GM19395 (cell line): Measurements from ENCODE around the gene TMEM128.
"Not testable (repeated sequence)": the region's sequence is repeated elsewhere in the genome, so short reads cannot be mapped to it uniquely, and the experiment has no call there.

Experiments
- ATAC-seq: cut with Tn5 transposase; IDR thresholded peaks from one replicate; pipeline ENCODE4 v1.9.1; 2021; ENCODE audit warnings: mild to moderate bottlenecking, moderate library complexity; ENCODE audit not compliant: unreplicated experiment

TMEM128 gene

DNA sequence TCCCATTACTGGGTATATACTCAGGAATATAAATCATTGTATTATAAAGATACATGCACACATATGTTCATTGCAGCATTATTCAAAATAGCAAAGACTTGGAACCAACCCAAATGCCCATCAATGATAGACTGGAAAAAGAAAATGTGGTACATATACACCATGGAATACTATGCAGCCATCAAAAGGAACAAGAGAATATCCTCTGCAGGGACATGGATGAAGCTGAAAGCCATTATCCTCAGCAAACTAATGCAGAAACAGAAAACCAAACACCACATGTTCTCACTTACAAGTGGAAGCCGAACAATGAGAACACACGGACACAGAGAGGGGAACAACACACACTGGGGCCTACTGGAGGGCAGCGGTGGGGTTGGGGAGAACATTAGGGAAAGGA, 9.7 kb upstream of the TMEM128 start:
- ATAC-seq: not testable (repeated sequence)

GRCh38 chr4:4256799-4257198, 8.8 kb upstream of the TMEM128 start:
- no peak for ATAC-seq

- no peak for ATAC-seq
These were observed 6.6 kb upstream of the TMEM128 start for GRCh38 chr4:4254666-4255065.

GRCh38 chr4:4254199-4254598, 6.2 kb upstream of the TMEM128 start:
- no peak for ATAC-seq

DNA sequence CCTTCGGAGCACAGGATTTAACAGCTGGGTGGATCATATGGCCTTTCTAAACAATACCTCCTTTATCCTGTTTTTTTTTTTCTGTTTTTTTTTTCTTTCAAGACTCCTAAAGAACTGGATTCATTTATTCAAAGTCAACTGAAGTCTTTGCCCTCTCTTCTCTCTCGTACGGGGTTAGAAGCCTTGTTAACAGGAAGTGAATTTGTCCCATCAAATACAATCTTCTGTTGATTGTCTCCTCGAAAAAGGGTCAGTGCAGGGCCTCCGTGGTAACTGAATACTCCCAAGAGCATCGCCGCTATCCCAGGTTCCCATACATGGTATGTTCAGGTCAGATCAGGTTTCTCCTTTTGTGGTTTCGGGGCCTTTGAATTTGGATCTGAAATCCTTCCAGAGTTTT, 1.8 kb upstream of the TMEM128 start:
- ATAC-seq: no peak

DNA sequence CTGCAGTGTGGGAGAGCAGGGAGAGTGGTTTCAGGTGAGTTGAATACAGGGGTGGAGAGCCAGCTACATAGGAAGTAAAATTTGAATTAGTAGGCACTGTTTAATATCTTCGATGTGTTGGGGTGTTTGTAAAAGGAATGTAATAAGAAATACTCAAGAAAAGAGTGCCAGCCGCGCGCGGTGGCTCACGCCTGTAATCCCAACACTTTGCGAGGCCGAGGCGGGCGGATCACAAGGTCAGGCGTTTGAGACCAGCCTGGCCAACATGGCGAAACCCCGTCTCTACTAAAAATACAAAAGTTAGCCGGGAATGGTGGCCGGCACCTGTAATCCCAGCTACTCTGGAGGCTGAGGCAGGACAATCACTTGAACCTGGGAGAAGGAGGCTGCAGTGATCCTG, 1.3 kb upstream of the TMEM128 start:
- ATAC-seq: not testable (repeated sequence)

DNA sequence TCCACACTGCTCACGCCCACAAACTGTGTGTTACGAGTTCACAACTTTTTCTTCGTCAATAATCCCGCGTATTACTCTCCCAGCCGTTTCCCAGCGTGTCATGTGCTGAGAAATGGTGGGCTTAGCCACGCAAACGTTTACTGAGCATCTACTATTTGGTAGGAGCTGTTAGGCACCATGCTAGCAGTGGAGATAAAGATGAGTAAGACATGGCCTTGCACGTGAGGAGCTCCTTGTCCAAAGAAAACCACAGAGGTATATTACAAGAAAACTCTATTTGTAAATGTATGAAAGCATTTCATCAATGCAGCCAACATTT, 821 bp upstream of the TMEM128 start:
- no peak for ATAC-seq

GRCh38 chr4:4247696-4248028, 361 bp downstream of the TMEM128 start:
- peak; percentile 40 for ATAC-seq

GRCh38 chr4:4245172-4245571, 2.9 kb downstream of the TMEM128 start:
- ATAC-seq: no peak

DNA sequence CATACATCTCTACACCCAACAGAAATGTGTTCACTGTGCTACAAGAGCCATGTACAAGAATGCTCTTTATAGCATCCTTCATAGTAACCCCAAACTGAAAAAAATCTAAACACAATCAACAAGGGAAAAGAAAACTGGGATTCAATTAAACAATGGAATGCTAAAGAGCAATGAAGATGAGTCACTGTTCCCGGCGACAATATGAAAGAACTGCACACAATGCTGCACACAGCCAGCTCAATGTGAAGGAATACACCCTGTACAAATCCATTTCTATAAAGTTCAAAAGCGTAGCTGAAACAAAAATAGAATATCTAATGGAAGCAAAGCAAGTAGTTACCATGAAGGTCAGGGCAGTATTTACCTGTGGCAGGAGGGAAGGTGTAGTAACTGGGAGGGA, 8.5 kb downstream of the TMEM128 start:
- ATAC-seq: not testable (repeated sequence)

DNA sequence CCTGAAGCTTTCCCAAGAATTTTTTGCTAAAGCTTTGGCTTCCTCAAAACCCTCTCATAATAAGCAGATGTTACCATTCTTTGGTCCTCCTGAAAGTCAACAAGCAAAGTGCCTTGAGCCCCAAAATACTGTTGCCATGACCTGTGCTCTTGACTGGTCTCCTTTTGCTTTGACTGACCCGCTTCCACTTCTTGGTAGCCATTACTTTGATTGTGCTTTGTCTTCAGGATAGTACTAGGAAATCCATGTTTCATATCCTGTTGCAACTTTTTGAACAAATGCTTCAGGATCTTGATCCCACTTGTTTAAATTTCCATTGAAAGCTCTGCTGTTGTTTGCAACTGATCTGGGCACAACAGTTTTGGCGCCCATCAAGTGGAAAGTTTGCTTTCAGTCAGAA, 14.4 kb downstream of the TMEM128 start:
- ATAC-seq: no peak

- no peak for ATAC-seq
These were observed 19.7 kb downstream of the TMEM128 start for GRCh38 chr4:4228356-4228668.

- ATAC-seq: no peak
These were observed 20.3 kb downstream of the TMEM128 start for GRCh38 chr4:4227510-4228355.

GRCh38 chr4:4226606-4227438, 21.2 kb downstream of the TMEM128 start, which contains the start of gene OTOP1:
Gene OTOP1, minus strand, starts transcription at chr4:4226929. Its CDS starts 65 bp downstream, at chr4:4226864.
- no peak for ATAC-seq

- ATAC-seq: no peak
These were observed 22.0 kb downstream of the TMEM128 start for GRCh38 chr4:4225915-4226605.

- ATAC-seq: no peak
These were observed 30.9 kb downstream of the TMEM128 start for GRCh38 chr4:4217113-4217512.

- ATAC-seq: no peak
These were observed 31.4 kb downstream of the TMEM128 start for GRCh38 chr4:4216648-4217047.

- not testable (repeated sequence) for ATAC-seq
These were observed 34.3 kb downstream of the TMEM128 start for GRCh38 chr4:4213674-4214073.

DNA sequence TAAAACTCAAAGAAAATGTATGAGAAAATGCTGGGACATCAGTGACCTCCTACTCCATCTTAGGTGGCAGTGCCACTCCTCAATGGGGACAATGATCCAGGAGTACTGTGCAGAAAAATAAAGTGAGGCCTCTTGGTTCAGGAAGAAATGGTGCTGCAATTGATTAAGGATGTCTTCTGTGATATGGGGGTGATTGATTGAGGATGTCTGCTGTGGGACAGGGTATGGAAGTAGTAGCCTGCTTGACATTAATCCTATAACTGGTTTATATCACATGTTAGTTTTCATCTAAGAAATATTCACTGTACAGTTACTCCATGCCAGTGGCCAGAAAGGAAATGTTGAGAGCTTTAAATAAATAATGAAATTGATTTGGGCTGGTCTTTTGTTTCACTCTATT, 41.8 kb downstream of the TMEM128 start:
- no peak for ATAC-seq

DNA sequence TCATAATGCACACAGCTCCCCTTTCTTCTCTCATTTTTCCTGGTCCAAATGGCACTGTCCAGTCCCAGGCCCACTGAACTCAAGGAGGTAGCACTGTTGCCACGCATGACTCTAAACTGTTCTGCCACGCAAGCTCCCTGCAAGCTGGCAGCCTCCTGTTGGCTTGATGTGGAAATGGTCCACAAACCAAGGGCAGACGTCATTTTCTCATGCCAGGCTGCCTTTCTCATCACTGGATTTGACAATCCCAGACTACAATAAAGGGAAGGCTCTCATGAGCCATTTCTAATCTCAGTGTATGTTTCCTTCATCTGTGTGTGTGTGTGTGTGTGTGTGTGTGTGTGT, 43.6 kb downstream of the TMEM128 start:
- ATAC-seq: no peak

GRCh38 chr4:4203688-4204400, 44.2 kb downstream of the TMEM128 start:
- no peak for ATAC-seq
